Activated gamma-delta T cell treated with Interleukin-2 at 50 U/mL for 16 hours (primary cell): ENCODE measurements around the gene RASL12.
"Not testable (repeated sequence)": the region's sequence is repeated elsewhere in the genome, so short reads cannot be mapped to it uniquely, and the experiment has no call there.

ENCODE experiments used
- DNase-seq: peaks from one replicate; pipeline ENCODE4 v3.0.0-alpha.2; 2020

Gene RASL12

DNA sequence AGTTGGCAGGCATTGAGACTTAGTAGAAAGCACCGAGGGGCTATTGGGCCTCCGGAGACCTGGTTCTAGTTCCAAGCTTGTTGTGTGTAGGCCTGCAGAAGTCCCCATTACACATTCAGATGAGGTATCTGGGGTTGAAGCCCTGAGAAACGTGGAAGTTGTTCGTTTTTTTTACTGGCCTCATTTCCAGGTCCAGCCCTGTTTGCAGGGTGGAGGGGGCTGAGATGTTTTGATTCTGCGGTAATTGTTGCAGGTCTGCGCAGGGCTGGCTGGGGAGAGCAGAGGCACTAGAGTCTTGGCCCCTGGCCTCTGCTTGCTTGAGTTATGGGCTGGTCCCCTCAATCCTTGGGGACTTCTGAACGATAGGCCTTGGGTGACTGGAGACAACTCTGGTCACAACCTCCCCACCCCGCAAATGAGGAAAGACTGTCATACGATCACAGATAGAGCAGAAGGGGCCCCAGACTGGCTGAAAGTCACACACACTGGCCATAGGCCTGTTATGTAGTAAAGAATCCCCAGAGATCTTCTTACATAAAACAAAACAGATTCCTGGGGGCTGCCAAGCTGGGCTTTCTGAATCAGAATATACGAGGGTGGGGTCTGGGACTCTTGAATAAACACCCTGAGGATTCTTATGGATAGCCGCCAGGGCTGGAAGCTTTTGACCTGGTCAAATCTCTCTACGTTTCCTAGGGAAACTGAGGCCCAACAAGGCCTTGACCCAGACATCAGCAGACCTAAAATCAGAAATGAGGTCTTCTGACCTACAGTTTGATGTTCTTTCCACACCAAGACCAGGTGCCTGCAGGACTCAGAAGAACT lies 24.4 kb upstream of the RASL12 start:
- no peak for DNase-seq

DNA sequence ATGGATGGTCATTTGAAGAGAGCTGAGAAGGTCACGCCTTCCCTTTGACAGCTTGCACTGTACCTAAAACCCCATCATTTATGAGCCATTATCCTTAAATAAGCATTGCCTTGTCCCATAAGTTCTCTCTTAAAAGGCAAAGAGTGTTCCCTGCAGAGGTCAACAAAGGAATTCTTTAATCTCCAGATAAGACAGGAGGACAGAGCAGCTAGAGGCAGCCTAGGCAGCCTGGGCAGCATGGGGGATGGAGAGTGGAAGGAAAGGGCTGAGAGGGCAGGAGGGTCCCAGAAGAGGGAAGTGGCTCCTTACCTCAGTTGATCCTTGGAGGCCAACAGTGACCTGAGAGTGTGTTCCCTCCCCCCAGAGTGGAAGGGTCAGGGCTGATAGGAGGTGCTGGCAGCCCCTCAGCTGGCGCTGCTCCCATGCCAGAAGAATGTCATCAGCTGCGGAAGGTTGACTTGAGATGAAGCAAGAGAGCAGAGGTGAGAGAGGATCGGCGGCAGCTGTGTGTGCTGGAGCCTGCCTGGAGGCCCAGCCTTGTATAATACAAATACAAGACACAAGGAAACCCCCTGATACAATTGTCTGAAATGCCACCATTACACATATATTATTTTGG lies 21.5 kb upstream of the RASL12 start:
- DNase-seq: no peak

DNA sequence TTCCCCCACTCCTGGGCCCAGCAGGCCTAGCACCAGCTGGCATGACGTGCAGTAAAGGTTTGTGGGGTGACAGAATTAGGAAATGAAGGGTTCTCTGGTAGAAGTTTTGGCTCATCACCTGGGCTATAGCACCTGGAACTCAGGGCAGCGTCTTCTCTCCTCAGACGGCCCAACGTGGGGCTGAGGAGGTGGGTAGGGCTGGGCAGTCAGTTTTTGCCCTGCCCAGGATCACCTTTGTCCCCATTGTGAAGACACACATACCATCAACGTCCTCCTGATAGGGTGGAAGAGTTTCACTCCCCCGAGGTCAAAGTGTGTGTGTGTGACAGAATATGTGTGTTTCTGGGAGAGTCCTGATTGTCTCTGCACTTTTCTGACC lies 20.8 kb upstream of the RASL12 start:
- DNase-seq: no peak

DNA sequence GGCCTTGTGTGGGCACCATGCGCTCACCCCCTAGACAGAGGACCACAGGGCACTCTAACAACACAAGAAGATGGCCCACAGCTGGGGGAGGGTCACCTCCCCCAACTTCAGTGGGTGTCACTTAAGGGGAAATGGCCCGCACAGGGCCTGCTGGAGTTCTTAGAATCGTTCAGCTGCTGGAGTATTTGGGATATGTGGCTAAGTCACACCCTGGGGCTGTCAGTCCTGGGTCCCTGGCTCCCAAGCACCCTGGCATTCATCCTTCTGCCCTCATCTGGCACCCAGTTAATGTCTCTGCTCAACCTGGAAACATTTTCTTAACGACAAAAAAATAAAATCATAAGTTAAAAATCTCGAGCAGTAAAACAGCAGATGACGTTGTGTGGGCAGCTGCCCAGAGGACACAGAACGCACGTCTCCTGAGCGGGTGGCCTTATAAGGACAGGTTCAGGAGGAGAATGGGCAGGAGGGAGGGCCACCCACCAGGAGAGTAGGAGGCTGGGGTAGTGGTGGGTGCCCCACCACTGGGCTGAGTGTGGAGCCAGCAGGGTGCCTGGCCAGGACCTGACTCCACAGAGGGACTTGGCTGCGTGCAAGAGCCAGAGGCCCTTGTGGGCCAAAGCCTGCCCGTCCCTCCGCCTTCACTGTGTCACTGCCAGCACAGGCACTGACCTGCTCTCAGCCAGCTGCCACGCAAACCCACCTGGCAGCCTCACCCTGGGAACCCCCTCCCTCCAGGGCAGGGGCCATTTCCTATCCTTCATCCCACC lies 20.3 kb upstream of the RASL12 start:
- DNase-seq: no peak

DNA sequence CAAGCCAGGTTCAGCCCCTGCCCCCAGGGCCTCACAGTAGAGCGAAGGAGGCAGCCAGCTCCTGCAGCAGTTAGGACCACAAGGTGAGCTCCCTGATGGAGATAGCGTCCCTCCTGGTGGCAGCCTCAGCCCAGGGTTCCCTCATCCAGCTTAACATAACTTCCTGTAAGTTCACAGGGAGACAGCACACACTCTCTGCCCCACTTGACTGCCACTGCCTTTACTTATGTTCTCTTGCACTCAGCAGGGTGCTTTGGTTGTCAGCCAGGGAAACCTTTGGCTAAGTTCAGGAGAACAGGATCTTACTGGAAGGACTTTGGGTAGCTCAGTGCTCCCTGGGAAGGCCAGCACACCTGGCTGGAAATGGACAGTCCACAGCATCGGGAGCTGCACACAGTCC lies 19.6 kb upstream of the RASL12 start:
- no peak for DNase-seq

DNA sequence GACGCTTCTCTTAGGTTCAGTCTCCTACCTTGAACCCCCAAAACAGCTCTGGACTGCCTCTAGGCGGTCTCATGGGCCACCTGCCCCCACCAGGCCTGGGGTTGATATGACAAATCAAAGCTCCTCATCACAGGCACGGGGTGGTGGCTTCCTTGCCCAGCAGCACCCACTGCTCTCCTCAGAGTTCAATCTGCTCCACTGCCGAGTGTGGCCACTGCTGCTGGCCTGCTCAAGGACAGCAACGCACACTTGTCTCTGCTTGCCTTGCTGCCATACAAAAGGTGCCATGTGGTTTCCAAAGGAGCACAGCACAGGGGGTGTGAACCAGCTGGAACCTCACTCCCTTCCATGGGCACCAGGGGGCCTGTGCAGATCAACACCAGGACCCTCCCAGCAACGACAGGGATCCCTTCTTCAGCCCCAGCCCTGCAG lies 18.9 kb upstream of the RASL12 start:
- no peak for DNase-seq

DNA sequence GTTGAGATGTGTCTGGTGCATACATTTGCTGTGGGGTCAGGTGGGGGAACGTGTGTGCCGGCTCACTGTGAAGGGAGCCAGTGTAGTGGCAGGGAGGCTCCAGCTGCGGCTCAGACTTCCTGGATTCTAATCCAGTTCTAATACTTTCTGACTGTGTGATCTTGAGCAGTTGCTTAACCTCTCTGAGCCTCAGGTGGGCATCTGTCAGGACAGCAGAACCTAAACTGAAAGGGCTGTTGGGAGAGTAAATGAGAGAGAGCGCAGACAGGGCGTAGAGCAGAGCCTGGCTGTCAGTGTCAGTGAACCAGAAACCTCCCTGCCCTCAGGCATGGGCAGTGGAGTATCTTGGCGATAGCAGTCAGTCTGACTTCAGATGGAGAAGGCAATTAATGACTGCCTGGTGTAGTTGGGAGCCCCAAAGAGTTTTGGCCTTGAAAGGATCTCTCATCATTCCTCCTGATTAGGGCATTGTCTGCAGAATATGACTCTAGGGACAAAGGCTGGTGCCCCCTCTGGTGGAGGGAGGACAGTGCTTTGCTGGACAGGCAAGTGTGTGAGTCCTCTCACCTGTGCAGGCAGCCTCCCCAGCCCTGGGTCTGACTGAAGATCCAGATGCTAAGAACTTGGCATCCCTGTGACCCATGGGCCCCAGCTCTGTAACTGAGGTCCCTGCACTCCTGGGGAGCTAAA lies 18.3 kb upstream of the RASL12 start:
- no peak for DNase-seq

DNA sequence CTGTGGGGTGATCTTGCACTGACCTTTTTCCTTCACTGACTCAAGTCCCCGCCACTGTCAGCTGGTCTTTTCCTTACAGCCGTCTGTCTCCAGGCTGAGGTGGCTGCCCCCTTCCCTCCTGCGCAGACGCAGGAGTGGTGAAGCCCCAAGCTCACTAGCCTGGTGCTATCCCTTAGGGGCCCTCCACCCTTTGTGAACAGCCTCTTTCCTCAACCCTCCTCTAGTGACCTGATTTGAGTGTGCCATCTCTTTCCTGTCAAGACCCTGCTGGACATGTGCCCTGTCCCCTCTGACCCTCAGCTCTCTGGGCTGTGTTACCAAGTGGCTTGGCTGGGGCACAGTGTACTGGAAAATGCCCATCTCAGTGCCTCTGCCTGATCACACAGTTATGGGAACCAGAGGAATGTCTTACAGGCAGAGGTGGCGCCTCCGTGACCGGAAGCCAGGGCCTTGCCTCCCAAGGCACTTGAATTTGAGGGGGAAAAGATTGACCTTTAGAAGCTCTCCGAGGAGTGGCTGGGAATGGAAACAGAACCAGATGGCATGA lies 17.5 kb upstream of the RASL12 start:
- DNase-seq: no peak

DNA sequence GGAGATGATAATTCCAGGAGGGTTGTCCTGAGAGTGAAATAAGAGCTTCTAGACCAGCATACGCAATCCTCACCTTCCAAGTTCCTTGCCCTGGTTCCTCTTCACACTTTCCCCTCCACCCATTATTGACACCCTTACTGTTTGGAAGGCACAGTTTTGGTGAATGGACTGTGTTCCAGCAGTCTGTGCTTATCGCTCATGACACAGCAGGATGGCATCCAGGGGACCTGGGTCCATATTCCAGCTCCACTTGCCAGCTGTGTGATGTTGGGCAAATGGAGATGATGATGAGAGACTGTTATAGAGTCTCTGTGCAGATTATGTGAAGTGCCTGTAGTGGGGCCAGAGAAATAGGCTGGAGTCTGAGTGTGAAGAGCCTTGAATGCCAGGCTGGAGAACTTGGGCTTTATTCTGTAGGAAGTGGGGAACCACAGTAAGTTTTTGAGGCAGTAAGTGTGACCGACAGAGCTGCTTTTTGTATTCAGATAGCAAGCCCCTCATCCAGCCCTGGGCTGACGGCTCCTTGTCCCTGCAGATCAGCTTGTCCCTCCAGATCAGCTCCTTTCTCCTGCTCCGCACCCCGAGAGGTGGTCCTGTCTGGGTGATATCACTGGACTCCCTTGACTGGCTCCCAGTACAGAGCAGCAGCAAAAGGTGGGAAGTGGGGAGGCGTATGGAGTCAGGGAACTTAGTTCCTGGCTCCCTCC lies 16.9 kb upstream of the RASL12 start:
- no peak for DNase-seq

DNA sequence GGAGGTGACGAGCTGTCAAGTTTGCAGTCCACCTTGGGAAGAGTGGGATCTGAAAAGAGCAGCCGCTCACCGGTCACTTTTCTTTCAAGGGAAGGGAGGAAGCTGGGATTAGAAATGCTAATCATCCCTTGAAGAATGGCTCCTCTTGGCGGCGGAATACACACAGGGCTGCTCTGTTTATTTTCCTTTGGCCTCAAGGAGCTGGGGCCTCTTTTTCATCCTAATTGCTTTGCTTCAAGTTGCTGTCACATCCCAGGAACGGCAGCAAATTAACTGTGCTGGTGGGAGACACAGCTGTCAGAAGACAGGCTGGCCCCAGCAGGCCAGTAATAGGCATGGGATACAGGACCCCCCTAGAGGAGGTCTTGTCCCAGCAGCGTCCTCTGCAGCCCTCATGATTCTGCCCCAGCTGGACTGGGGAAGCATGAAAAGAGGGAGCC lies 15.5 kb upstream of the RASL12 start:
- DNase-seq: no peak

DNA sequence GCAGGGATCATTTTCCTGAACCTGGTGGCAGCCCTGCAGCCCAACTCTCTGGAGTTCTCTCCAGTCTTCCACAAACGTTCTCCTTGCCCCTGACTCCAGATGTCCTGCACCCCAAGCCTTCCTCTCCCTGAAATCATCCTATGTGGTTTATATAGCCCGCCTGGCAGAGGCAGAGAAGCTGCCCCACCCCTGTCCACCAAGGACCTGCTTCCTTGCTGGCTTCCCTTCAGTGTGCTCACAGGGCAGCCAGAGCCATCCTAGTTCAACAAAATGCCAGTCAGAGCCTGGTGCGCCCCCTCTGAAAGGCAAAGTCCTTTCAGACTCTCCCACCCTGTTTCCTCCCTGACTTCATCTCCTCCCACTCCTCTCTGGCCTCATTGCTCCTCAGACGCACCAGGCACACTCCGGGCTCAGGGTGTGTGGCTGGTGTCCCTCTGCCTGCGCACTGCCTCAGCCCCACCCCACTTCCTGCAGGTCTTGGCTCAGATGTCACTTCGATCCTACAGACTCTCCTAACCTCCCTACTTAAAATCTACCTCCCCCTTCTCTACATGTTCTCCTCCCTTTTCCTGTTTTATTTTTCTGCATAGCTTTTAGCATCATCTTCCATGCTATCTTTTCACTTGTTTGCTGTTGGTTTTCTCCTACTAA lies 14.6 kb upstream of the RASL12 start:
- no peak for DNase-seq

DNA sequence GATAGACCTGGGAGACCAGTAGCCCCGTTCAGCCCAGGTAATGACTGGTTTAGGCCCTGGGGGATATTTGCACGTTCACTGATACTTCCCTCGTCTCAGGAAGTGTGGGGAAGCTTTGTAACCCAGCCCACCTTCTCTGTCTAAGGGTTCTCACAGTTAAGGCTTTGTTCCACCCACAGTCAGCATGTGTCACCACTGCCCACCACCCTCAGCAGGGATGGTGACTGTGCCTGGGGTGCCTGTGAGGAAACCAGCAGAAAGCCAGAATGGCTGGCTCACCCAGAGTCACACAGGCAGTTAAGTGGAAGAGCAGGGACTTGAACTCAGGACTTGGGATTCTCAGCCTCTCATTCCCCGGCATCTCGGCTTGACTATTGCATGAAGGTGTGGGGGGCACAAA lies 14.0 kb upstream of the RASL12 start:
- DNase-seq: no peak

DNA sequence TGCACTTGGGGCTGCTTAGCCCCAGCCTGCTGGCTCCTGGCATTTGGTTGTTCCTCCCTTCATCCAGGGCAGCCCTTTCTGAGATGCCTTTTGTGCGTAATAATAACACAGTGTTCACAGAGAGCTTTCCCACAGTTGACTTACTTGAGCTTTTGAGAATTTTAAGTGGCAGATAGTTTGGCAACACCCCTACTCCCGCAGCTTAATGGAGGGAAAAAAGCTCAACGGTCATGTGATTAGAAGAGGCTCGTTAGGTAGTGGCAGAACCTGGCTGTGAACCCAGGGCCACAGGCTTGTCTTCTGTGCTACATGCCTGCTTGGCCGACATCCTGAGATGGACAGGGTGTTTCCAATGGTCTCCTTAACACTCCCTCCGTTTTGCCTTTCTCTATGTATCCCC lies 13.5 kb upstream of the RASL12 start:
- no peak for DNase-seq

DNA sequence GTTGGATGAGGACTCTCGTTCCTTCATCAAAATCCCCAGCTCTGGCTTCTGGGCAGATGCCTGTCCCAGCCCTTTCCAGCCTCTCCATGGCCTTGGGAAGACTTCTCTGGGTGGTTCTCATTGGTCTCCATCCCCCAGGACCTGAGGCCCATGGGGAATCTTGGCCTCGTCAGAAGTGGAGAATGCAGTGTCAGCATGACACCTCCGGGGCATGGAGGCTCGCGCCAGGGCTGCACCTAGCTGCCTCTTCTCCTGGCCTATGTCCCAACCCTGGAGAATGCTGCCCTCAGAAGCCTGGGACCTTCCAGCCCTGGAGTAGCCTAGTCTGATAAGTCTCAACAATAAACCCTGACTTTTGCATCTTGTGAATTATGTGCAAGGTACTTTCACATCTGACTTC lies 11.8 kb upstream of the RASL12 start:
- DNase-seq: no peak

DNA sequence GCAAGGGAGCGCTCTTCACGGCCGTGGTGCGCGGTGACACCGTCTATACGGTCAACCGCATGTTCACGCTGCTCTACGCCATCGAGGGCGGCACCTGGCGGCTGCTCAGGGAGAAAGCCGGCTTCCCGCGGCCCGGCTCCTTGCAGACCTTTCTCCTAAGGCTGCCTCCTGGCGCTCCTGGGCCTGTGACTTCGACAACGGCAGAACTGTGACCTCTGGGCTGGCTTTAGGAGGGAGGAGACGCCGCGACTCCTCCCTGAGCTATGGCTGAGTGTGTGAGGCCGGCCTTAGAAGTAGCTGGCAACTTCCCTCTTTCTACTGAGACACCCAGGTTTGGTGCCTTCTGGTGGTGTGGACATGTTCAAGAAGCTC lies 10.2 kb upstream of the RASL12 start:
- DNase-seq: peak; percentile 28

DNA sequence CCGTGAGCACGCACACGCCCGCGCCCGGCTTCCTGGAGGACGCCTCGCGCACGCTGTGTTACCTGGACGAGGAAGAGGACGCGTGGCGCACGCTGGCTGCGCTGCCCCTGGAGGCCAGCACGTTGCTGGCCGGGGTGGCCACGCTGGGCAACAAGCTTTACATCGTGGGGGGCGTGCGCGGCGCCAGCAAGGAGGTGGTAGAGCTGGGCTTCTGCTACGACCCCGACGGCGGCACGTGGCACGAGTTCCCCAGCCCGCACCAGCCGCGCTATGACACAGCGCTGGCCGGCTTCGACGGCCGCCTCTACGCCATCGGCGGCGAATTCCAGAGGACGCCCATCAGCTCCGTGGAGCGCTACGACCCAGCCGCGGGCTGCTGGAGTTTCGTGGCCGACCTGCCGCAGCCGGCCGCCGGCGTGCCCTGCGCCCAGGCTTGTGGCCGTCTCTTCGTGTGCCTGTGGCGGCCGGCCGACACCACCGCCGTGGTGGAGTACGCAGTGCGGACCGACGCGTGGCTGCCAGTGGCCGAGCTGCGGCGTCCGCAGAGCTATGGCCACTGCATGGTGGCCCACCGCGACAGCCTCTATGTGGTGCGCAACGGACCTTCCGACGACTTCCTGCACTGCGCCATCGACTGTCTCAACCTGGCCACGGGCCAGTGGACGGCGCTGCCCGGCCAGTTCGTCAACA lies 9.6 kb upstream of the RASL12 start:
- DNase-seq: no peak

DNA sequence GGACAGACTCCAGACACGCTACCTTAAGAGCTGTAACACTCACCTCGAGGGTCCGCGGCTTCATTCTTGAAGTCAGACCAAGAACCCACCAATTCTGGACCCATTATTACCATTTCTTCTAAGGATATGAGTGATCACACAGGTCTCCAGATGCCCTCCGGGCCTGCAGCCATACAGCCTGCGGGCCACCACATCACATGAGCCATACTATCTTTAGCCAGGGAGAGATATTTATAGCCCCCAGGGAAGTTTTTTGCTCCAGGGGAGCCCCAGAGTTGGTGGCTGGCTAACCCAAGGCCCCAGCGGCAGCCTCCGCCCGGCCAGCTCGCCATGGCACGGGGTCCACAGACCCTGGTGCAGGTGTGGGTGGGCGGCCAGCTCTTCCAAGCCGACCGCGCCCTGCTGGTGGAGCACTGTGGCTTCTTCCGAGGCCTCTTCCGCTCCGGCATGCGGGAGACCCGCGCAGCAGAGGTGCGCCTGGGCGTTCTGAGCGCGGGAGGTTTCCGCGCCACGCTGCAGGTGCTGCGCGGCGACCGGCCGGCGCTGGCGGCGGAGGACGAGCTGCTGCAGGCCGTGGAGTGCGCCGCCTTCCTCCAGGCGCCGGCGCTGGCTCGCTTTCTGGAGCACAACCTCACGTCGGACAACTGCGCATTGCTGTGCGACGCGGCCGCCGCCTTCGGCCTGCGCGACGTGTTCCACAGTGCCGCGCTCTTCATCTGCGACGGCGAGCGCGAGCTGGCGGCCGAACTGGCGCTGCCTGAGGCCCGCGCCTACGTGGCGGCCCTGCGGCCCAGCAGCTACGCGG lies 8.9 kb upstream of the RASL12 start, which contains the start of gene KBTBD13:
Gene KBTBD13 (plus strand): TSS at position 261 of the 805 bp plus-strand sequence. CDS start 70 bp downstream, at position 331.
- DNase-seq: no peak

DNA sequence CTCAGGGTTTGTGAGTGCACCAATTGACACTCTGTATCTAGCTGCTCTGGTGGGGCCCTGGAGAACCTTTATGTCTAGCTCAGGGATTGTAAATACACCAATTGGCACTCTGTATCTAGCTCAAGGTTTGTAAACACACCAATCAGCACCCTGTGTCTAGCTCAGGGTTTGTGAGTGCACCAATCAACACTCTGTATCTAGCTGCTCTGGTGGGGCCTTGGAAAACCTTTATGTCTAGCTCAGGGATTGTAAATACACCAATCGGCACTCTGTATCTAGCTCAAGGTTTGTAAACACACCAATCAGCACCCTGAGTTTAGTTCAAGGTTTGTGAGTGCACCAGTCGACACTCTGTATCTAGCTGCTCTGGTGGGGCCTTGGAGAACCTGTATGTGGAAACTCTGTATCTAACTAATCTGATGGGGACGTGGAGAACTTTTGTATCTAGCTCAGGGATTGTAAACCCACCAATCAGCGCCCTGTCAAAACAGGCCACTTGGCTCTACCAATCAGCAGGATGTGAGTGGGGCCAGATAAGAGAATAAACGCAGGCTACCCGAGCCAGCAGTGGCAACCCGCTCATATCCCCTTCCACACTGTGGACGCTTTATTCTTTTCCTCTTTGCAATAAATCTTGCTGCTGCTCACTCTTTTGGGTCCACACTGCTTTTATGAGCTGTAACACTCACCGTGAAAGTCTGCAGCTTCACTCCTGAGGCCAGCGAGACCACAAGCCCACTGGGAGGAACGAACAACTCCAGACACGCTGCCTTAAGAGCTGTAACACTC lies 8.0 kb upstream of the RASL12 start:
- DNase-seq: not testable (repeated sequence)

DNA sequence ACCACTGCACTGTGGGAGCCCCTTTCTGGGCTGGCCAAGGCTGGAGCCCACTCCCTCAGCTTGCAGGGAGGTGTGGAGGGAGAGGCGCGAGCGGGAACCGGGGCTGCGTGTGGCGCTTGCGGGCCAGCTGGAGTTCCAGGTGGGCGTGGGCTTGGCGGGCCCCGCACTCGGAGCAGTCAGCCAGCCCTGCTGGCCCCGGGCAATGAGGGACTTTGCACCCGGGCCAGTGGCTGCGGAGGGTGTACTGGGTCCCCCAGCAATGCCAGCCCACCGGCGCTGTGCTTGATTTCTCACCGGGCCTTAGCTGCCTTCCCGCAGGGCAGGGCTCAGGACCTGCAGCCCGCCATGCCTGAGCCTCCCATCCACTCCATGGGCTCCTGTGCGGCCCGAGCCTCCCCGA lies 7.2 kb upstream of the RASL12 start:
- not testable (repeated sequence) for DNase-seq
